A172 (cell line): ENCODE results near the gene CADM3. TPM values are rescaled to one million over a fixed set of nuclear protein-coding genes. Genes with fewer than 3 reads are reported as not detected.

Source experiments
- DNase-seq: peaks from one replicate; pipeline ENCODE4 v3.0.0-alpha.2; 2015; ENCODE audit warnings: low spot score
- total RNA-seq: library from RNA; depleted of rRNA; stranded (reverse); fragments of >200 nt; shearing (Covaris generic); gene quantifications from 2 replicates; pipeline ENCODE4 v1.2.3, GENCODE V29; 2014; rRNA removed

CADM3 gene, protein sequence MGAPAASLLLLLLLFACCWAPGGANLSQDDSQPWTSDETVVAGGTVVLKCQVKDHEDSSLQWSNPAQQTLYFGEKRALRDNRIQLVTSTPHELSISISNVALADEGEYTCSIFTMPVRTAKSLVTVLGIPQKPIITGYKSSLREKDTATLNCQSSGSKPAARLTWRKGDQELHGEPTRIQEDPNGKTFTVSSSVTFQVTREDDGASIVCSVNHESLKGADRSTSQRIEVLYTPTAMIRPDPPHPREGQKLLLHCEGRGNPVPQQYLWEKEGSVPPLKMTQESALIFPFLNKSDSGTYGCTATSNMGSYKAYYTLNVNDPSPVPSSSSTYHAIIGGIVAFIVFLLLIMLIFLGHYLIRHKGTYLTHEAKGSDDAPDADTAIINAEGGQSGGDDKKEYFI
- total RNA-seq, result 0.26 and 0.91 TPM in 2 replicates

DNA sequence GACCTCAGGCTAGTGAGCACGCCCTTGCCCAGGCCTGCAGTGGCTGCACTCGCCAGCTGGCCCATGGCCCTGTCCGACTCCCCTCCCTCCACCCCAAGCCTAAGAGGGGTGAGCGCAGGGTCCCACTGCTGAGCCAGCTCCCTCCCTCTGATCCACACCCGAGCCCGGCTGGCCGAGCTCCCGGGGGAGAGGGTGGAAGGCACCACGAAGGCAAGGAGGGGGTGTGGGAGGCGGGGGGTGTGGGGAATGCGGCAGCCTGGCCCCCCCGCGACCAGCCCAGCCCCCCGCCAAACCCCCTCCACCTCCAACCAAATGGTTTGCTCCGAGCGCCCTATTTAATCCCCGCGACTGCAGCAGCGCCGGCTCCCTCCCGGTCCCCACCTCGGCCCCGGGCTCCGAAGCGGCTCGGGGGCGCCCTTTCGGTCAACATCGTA, at the start of gene CADM3:
CADM3 (plus strand) TSS at position 362 of the 434 bp plus-strand sequence. CDS start 151 bp downstream, outside the sequence.
- DNase-seq, result no peak

DNA sequence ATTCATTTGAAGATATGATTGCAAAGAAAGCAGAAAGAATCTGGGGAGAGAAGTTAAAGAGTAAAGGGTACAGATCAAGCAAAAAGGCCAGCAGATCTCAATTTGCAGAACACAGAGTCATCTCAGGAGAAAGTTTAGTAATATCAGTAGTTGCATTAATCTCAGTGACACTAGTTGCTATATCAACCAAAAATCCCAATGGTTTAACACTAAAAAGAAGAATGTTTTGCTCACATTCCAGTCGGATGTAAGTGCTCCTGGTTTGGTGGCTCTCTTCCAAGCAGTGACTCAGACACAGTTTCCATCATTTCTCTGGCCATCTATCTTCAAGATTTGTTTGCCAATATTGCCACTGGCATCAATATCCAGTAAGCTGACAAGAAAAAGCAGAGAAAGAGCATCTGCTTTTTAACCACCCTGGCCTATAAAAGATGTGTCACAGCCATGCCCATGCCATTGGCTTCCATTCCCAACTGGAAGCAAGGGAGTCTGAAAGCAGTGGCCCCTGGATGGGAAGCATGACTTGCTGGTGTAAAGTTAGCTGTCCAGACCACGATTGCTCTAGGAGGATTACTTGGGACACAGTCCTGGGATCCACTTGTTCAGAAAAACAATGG, 49.3 kb upstream of the CADM3 start:
- DNase-seq, result peak; percentile 70

DNA sequence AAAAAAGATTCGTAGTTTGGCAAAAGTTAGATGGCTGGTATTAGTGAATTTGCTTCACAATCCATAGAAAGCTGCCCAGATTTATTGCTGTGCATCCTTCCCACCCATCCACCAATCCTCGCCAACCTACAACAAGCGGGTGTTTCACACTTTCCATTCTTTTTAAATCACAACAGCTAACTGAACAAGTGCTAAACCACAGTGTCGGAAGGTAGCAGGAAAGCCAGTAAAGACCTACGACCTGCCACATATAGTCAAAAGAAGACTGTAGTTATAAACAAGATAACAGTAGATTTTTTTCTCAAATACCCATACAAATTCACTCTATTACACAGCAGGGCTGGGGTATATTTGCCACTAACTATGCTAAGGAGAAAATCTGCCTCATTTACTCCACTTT, 47.8 kb upstream of the CADM3 start:
- no peak for DNase-seq

DNA sequence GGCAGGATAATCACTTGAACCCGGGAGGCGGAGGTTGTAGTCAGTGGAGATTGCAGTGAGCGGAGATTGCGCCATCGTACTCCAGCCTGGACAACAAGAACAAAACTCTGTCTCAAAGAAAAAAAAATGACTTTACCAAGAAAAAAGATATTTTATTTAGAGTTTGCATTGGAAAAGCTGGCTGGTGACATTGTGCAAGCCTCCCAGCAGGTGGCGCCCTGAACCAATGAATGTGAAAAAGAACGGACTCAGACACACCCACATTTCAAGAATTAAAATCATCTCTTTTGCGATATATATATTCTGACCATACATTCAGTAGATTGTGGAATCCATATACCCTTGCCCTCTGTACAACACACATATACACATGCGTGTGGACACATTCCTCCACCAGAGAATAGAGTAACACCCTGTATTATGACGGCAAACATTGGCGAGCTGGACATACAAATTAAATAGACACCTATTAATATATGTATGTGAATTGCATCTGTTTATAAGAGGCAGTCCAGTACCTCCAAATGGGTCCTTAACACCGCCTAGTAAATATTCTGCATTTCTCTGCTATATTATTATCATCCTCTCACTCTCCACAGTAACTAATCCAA, 39.0 kb upstream of the CADM3 start:
- DNase-seq, result peak; percentile 54

DNA sequence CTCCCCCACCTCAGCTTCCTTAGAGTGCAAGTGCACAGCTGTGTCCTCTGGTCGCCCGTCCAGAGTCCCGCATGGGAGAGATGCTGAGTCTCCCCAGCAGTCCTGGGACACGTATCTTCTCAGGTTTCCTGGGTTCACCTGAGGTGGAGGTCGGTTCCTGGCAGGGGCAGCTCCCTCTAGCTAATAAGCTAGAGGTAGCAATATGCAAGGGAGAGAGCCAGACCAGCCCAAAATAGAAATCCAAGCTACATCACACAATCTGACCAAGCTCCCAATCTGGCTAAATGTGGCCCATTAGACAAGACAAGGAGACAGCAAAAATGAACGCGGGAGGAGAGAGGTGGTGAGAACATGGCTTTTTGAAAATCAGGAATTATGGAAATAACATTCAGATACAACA, 30.9 kb upstream of the CADM3 start:
- DNase-seq, result no peak

DNA sequence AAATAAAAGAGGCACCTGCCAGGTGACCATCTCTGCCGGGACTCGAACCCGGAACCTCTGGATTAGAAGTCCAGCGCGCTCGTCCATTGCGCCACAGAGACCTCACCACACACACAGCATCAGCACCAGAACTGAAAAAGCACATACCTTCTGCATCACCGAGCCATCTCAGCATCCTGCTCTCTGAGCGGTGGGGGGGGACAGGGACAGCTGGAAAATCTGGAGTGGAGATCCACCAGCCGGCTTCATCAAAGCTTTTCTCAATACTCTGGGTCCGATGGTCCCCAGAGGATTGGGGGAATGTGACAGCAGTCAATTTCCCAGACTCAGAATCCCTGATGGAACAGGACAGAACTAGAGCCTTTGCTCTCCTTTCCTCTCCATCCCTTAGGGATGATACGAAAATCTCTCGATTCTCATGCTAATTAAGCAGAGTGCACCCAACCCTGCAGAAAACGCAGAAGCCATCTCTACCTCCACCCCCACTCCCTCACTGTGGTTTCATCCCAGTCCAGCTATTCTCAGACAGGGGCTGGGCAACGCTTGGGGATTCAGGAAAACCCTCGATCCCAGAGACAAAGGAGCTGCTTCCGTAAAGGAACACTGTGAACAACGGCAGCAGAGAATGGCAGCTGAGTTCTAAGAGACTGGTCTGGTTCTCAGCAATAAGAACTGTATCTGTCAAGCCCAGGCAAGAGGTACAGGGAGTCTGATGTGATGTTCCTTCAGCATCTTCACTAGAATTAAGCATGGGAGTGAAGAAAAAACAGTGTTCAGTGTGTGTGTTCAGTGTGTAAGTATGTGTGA, 29.6 kb upstream of the CADM3 start:
- DNase-seq, result peak; percentile 89

DNA sequence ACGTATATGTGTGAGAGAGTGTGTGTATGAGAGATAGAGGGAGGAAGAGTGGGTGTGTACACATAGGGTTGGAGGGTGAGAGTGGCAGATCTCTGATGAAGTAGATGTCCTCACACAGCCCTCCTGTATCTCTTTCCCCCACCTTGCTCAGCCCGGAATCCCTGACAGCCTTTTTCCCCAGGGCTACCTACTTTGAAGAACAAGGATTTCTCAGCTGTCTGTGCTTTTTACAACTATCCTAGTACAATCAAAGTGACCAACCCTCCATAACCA, 29.1 kb upstream of the CADM3 start:
- DNase-seq, result no peak

DNA sequence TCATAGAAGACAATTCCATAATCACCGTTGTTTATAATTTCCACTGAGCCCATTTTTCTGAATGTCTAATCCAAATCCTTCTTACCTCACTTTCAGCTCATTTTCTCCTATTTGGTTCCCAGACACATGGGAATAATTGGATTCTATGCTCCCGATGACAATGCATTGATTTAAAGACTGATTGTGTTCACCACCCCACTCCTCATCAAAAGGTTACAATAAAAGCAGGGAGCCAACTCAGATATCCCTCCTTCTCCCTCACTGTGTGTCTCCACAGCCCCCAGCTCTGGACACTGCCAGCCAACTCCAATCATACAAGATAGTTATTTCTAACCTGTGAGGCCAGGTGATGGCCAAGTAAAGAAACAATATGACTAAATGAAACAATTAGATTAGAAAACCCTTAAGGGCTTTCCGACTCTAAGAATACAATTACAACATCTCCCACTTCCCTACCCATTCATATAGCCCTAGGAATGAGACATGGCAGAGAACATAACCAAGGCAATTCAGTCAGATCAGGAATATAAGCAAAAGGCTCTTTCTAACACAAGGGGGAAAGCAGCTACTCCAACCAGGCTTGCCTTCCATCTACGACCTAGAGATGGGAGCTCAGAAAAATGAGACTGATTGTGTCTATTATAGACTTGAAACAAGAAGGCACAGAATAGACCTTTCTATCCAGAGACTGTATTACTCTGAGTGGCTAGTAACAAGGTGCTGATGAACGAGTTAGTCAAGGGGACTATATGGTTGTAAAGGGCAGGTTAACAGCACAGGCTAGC, 28.5 kb upstream of the CADM3 start:
- DNase-seq, result no peak

DNA sequence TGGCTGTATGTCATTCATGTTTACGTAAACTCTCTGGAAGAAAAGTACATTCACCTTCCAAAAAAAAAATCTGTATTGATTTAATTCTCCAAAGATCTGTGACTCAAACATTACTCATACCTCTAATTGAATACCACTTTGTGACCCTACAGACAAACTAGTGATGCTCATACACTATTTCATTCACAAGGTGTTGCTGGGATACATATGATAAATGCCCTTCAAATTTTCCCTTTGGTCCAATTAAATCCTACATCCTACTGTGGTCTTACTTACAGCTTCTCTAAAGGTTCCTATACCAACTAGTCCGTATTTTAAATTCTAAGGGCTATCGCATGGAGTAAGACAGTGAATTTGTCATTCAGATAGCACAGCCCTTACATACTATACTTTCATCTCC, 26.8 kb upstream of the CADM3 start:
- DNase-seq, result no peak

DNA sequence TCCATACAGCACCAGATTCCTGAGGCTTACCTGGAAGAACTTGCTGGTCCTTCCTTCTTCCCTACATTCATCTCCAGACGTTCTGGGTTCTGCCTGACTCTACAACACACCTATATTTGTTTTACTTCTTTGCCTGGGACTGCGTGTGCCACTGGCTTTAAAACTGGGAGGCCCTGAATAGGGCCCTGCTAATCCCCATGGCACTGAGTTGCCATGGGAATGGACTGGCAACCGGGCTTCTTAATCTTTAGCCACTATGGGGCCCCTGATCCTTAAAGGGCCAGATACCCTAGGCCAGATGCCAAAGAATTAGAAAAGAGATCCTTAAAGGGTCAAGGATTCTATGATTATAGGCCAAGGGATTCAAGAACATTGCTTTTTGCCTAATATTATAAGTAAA, 24.4 kb upstream of the CADM3 start:
- no peak for DNase-seq

DNA sequence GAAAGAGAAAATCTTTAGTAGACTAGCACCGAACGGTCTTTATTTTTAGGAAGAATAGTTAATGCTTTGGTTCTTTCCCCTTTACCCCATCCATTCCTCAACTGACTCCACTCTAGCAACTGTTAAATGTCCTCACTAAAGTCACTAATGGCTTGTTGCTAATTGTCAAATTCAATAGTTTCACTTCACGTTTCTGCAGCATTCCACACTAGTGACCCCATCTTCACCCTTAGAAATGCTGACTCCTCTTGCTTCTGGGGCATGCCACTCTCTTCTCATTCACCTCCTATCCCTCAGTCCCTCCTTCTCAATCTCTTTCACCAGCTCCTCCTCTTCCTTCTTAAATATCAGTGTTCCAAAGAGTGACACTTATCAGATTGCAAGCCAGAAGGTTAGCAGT, 19.4 kb upstream of the CADM3 start:
- no peak for DNase-seq

DNA sequence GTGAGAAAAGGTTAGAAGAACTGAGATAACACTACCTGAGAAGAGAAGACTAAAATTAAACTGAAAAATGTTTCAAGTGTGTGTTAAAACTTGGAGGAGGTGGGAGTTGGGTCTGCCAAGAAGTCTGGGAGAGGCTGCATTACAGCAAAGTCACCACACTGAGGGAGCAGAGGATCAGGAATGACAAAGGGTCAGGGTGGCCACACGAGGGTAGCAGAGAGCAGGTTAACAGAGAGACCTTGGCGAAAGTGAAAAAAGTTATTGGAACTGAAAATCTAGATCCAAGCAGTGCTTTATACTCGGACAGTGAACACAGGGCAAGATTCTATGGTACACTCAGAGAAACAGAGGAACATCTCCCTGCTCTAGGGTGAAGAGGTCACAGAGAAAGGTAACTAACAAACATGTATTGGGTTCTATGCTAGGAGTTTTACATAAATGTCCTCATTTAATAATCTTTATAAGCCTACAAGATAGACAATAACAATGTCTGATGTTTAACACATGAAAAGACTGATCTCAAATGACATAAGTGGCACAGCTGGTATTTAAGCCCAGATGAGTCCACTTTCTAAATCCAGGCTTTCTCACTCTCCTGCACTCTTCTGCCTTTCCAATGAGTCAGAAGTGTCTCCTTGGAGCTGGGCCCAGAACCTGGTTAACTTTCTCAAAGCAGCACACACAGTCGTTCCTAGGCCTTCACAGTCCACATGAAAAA, 10.3 kb upstream of the CADM3 start:
- peak; percentile 89 for DNase-seq

DNA sequence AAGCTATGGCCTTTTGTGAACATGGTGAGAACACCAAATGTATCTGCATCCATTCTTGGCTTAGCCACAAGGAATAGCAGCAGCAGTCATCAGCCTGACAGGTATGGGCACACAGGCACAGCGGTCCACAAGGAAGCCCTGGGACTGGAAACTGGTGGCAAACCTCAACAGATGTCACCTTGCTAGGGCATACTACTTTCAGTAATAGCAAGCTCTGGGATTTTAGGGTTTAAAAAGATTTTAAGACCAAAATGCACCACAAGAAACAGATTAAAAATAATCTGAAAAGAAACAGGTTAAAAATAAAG, 9.7 kb upstream of the CADM3 start:
- DNase-seq, result no peak

DNA sequence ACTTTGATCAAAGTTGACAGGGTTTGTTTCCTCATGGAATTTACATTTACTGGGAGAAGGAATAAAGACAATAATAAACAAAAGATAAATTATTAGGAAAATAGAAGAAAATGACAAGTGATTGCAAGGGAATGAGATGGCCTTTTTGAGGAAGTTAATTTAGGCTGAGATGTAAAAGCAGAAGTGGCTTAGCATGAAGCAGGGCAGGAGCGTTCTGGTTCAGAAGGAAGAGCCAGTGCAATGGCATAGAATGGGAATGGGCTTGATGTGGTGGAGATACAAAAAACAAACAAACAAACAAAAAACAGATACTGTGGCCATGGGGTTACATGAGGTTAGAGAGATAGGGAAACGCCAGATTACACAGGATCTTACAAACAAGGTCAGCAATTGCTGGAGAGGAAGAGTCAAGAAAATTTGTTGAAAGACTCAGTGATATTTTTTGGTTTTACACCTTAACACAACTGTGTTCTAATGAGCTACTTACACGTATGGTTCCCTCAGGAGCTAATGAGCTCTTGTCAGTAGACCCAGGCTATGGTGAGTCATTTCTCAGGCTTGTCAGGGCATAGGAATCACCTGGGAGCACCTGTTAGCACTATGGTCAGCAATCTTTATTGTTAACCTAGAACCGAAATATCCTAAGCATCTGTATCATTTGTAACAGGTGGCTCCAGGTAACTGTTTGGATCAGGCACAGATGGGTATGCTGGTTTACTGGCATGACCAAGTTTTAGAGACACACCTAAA, 8.7 kb upstream of the CADM3 start:
- DNase-seq, result no peak

DNA sequence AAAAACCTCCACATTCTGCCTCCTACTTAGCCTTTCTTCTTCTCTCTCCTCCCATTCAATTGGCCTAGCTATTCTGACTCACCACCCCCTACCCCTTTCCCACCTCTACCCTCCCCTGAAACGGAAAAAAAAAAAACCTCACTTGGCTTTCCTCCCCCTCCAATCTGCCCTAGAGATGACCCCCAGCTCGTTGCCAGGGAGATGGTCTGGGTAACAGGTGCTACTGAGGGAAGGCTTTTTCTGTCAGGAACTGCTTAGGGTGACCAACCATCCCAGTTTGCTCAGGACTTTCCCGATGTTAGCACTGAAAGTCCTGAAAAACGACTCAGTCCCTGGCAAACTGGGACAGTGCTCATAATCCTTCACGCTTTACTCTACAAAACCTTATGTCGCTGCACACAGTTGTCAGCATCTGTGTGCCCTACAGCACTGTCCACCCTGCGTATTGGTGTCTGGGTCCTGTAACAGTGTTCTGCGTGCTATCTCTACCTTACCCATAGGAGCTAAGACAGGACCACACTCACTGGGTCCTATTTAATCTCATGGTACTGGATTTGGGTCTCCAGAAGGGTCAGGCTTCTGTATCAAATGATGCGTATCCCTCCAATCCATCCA, 7.7 kb upstream of the CADM3 start:
- no peak for DNase-seq

DNA sequence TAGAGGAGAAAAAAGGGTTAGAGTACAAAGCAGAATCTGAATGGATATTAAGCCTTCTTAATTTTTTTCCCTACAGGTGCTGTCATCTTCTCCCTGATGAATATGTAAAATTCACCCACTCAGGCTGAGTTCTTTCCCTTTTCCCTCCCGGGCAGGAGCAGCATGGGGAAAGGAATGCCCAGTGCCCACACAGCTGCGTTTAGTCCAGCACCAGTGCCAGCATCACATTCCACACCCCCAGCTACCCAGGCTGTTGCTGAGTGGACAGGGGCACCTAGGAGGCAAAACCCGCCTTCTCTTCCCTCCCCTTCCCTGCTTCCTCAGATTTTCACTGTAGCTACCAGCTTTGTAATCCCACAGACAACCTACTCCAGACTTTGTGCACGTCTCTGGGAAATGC, 3.4 kb upstream of the CADM3 start:
- no peak for DNase-seq

DNA sequence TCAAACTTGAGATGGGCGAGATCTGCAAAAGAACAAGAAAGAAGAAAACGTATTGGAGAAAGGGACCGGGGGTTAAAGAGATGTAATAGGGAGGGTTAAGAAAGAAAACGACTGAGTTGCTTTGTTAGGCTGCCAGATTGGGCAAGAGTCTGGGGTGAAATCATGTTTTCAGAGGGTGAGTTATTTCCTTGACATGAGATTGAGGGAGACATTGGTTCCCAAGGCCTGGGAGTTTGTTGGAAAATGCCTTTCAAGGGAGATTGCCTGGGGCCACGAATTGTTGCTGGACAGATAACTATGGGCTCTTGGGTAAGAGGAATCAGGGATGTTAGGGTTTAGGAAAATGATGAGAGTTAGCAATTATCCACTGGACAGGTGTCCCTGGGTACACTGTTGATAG, 776 bp upstream of the CADM3 start:
- no peak for DNase-seq

DNA sequence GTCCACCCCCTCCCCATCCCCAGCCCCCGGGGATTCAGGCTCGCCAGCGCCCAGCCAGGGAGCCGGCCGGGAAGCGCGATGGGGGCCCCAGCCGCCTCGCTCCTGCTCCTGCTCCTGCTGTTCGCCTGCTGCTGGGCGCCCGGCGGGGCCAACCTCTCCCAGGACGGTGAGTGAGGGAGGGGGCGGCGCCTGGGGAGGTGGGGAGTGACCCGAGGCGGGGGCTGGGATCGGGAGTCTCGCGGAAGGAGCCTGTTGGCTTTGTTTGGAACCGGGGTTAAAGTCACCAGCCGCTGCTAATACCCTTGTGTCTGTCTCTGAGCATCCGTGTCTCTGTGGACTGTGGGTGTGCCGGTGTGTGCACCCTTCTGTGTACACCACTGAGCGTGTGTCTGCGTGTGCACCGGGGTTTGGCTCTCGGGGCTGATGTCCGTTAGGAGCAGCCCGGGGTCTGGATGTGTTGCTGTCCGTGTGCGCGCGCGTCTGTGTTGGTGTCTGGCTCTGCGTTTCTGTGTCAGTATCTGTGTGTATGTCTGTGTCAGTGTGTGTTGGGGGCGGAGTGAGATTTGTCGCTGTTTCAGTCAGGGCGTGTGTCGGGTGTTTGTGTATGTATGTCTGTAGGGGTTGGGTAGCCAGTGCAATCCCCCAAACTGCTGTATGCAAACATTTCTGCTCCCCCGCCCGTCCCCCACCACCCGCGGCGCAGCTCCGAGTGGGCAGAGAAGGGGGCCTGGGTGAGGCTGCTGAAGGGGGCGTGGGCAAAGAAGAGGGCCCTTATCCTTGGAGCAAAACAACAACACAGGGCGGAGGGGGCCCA, 480 bp downstream of the CADM3 start:
- no peak for DNase-seq
